Amniotic epithelial cell (primary cell): ENCODE measurements around the gene FNDC3A.
"Not testable (repeated sequence)": the region's sequence is repeated elsewhere in the genome, so short reads cannot be mapped to it uniquely, and the experiment has no call there.

ENCODE experiments used
- DNase-seq: peaks from one replicate; pipeline ENCODE4 v3.0.0-alpha.2; 2010; ENCODE audit warnings: low read depth

FNDC3A gene

DNA sequence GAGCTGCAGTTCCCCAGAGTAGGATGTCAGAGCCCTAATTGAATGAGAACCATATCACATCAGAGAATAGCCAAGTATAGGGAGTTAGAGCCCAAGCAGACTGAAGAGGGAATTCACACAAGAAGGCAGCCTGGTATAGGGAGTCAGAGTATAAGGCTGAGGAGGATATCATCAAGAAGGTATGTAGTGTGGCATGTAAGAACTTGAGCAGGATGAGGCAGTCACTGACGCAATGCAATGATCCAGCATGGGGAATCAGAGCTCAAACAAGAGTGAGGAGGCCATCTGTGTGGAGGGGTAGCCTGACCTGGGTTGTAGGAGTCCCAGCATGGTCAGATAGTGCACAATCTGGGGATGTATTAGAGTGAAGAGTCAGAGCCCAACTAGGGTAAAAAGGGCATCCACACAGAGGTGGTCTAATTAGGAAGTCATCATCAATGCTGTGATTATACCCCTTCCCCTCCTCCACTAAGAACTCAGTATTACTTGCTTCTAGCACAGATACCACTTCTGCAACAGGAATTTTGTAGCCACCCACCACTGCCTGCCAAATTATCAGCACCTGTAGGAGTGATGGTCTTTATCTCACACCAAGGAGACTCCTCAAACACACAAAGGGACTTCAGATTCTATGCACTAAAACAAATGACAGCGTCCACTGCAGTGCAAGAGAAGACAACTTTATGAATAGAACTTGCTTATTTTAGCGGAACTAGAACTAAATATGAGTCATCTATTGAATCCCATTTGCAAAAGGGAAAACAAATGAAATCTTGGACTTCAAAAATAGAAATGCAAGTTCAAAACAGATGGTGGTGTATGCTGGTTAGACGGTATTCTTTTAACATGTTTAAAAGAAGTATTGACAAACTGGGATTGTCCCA lies 107.2 kb downstream of the FNDC3A start:
- DNase-seq, result peak; percentile 94

DNA sequence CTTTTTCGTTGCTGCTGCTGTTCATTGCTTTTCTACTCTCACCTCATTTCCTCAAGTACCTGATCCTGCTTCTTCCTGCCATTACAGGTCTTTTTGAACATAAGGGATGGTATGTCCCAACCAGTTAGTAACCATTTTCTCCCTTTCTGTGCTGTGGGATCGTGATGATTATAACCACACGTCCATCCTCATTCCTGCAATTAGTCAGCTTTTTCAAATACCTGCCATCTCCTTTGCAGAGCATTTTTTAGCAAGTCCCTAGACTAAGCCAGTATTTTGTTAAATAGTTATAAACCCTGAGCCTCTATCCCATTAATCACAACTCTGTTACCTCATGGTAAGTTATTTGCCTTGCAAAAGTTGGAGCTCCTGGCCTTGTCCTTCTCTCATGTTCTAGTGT lies 109.2 kb downstream of the FNDC3A start:
- no peak for DNase-seq

DNA sequence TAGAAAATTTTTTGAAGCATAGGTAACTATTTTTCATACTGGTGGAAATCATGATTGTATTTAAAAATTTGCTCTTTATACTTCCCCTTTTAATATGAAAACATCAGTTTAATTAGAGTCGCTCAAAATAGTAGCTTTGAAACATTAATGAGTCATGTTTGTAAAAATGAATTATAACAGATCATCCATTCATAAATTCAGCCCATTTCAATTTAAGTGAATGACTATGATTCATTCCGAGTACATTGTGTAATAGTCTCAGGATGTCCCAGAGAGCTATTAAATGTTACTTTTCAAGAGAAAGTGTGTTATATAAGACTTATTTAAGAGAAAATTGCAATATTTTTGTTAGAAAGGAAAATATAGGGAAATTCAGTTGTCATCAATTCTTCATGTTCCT lies 111.0 kb downstream of the FNDC3A start:
- peak; percentile 63 for DNase-seq

DNA sequence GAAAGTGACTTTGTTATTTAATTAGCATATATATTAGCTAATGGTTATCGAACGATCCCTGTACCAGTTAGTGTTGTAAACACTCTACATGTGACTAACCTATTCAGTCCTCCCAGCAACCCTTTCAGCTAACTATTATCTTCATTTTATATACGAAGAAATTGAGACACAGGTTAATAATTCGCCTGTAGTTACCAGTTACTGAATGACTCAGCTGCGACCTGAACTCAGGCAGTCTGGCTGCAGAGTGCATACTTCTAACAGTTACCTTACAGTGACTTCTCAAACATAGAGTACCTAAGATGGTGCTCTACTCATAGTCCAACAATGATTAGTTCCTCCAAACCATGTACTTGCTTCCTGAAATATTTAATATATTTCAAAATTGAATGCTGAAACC lies 117.7 kb downstream of the FNDC3A start:
- DNase-seq, result no peak

DNA sequence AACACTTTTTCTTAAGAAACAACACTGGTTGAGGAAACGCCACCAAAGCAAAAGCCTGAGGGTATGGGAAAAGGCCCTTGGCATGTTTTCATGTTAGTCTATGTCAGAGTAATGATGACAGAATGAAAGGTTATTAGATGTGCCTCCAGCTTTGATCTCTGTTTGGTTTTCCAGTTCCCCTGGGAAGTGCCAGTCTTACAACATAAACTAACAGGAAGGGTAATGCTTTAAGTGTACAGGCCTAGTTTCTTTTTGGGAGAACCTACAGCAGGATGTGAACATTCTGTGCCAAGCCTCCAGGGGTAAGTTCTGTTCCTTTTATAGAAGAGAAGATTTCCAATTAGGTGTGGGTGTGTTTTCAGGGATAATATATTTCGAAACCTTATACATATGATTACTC lies 121.7 kb downstream of the FNDC3A start:
- peak; percentile 24 for DNase-seq

DNA sequence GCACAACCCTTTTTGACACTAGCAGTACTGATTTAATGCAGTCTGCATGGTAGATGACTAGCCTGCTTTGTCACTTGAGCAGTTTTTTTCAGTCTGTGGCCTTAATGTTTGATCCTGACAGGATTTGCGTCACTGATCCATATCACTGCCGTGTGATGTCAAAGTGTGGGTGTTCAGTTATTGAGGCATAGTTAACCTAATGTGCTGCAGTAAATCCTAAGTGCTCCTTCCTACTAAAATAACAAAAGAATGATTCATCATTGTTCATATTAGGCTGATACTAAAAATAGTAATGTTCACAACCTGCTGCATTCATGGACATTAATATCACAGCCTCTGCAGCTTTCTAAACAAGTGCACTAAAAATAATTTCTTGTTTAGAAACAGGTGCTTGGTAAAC lies 122.5 kb downstream of the FNDC3A start:
- peak; percentile 89 for DNase-seq

DNA sequence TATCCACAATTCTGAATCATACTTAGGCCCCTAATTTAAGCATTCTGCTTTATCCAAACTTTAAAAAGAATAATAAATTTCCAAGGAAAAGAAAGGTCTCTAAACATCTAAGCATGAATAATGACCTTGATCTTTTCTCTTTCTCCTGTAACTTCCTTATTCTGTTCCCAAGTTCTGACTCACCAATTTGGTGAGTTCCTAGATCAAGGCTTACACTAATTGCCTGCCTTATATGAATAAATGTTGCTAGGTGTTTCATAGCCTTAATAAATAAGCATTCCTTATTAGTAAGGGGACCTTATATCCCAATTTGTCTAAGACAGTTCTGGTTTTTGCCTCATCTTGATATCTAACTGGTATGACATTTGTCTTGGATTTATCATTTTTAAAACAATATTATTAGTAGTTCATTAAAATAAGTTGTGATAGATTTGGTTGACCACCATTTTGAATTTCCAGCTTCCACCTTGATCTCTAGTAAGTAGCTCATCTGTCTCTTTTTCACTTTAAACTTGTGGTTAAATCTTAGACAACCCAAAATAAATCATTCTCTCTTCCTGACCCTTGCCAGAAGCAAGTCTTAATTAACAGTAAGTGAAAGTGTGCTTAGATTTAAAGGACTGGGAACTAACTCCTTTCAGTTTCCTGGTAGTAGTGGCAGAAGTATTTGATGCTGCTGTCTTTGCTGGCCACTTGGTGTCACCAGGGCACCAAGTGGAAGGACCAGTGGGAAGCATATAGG lies 123.2 kb downstream of the FNDC3A start:
- peak; percentile 17 for DNase-seq

DNA sequence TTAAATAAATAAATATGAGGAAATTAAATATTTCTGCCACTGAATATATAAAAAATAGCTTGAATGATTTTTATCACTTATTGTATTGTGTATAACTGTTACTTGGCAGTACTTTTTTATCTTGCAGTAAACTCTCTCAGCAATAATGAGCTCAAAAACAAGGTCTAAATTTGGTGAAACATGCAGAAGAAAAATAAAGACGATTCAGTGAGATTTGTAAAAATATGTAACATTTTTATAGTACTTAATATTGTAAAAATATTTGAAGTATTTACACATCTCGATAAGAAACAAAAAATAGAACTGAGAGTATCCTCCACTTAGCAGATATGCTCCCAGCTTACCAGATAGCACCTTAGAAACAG lies 123.8 kb downstream of the FNDC3A start:
- DNase-seq, result no peak

DNA sequence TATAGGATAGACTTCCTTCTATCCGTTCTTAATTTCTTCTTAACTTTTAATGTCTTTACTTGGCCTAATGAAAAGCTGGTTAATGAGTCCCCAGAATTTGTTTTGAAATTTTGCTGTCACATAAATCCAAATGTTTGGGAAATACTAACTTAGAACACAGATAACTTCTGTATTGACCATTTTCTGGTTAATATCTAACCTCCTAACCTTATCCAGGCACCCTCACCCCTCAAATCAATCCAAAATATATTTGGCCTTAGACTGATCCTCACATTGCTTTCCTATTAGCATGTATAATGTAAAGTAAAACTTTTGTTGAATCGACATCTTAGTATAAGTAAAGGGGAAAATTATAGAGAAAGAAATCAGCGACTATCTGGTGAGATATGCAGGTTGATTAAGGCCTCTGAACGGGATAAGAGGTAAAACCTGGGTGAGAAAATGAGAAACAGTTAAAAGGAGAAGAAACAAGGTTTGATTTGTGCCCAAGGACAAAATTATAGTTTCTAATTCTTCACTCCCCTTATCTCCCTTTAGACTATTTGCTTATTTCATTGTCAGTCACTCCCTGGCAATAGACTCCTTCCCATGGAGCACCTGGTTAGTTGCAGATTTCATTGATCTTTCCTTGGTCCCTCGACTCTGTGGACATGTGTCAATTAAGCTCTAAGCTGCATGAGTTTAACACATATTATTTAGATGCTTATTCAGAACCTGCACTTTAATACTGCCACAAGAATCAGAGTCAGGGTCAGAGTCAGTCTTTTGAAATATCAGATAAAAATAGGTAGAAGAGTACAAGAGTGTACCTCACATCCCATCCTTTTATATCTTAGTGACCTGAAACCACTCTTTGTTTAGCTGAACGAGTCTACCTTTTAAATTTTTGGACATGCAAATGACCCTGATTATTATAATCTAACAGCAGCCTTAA lies 125.2 kb downstream of the FNDC3A start:
- DNase-seq, result no peak

DNA sequence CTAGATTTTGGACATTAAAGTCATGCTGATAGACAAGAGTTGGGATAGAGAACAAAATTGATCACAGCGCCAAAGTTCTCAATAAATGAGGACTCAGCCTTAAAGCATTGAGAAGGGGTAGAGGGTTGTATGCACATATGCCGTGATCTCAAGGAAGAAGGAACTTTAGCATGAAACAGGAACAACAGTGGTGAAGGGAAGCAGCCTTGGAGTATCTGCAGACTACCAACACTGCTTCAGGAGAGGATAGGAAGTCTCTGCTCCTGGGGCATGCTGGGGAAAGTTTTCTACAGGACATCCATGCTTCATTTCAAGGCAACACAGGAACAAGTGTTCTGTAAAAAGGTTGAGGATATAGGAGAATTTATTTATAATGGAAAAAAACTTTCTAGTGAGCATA lies 132.5 kb downstream of the FNDC3A start:
- DNase-seq, result no peak

DNA sequence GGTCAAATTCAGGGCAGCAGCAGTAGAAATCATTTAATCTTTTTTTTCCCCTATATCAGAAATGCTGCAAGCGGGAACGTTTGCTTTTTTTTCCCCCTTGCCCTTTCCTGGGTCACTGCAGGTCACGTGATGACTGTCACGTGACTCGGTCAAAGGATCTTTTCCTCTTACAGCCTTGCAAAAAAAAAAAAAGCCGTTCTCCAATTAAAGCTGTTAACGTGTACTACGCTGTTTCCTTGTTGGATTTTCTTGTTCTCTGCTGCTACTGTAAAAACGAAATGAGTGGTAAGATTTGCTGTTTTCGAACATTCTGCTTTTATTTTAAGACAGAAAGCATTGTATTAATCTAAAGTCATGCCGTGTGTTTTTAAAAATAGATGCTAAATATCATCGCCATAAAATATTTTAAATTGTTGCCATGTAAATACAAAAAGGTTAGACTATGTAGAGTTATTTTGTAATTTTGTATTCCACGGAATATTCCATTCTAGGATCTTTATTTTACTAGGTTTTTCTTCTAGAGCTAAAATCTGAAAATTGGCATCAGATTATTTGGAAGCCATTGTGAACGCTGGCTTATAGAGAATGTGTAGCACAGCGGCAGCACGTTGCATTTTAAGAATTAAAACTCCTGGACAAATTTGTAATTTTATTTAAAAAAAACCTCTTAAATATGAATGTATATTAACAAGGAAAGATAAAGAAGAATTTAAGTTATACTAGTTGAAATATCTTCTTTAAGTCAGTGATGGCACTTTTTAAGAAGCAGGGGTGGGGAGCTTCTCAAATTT lies 134.6 kb downstream of the FNDC3A start:
- DNase-seq, result peak; percentile 91

DNA sequence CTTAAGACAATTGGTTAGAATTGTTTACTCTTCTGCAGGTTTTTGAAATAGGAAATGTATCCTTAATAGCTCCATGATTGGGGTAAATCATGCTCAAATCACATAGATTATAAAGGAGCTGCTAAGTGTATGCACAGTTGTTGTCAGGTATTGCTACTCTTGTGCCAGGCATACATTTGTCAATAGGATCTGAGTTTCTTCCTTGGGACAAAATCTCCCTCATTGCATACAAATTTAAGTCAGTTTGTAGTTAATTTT lies 135.1 kb downstream of the FNDC3A start:
- no peak for DNase-seq

DNA sequence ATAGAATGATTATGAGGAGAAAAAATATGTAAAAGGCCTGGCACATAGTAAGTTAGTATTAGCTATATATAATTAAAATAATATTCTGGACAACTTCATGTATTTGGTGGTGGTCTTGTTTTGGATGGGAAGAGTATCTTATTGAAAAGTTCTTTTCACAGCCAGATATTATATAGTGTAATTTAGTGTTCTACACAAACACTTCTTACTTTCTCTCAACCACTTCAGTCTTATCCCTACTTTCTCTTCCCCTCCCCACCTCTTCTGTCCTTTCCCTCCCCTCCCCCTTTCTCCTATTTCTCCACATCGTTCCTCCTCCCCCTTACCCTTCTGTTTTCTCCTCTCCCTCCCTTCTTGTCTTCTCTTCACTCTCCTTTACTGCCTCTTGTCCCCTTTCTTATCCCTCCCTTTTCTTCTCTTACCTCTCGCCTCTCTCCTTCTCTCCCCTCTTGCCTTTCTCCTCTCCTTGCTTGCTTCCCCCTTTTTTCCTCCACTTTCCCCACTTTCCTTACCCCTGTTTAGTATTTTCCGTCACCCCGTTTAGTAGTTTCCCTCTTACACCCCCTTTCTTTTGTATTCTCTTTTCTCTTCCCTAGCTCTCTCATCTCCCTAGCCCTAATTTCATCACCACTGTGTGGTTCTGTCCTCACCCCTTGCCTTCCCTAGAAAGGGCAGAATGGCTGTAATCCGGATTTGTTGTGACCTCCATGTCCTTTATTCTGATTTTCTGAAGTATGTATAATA lies 137.2 kb downstream of the FNDC3A start:
- DNase-seq, result peak; percentile 24

DNA sequence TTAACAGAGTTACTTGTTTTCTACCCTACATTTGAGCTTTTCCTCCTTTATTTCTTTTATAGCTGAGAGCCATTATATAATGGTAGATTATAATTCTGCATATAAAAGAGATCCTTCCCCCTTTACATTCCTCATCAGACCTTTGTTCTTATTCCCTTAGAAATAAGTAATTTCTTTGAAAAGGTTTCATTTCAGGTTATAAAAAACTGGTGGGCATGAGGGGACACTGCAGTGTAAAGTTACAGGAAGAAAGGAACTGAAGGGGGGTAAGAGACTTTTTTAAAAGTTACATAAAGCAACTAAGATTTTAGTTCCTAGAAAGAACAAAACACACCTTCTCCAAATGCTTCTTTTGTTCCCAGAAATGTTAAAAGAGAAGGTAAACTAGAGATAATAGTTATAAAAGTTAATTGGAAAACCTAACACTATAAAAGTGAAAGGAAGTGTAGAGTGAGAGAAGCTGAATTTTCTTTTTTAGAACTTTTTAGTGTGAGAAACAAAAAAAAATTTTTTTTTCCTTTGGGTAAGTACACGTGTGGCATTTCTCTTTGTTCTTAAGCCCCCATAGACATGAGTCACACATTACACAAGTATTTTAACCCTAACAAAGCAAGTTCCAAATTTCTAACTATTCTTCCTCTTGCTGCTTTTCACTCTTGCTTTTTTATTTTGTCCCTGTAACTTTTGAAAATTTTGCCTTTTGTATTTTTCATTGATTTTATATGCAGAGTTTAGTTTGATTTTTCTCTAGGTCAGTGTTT lies 138.0 kb downstream of the FNDC3A start:
- DNase-seq, result peak; percentile 78

DNA sequence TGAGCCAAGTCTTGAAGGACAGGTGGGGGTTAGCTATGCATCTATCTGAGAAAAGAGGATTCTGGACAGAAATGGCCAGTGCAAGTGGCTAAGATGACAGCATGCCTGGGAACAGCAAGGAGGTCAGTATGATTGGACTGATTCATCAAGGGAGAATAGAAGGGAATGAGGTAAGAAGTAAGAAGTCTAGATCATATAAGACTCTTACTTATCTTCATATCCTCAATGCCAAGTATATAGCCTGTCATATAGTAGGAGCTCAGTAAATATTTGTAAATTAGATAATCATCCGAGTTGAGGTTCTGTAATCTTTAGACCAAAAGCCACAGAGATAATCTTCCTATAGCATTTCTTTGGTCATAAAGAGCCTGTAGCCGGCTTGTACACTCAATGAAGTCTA lies 141.2 kb downstream of the FNDC3A start:
- DNase-seq, result peak; percentile 24

DNA sequence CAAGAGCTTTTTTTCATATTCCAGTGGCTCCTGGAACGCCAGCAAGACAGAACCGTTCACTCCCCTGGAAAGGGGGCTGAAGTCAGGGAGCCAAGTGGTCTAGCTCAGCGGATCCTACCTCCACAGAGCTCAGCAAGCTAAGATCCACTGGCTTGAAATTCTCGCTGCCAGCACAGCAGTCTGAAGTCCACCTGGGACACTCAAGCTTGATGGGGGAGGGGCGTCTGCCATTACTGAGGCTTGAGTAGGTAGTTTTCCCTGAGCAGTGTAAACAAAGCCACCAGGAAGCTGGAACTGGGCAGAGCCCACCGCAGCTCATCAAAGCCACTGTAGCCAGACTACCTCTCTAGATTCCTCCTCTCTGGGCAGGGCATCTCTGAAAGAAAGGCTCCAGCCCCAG lies 142.7 kb downstream of the FNDC3A start:
- not testable (repeated sequence) for DNase-seq

DNA sequence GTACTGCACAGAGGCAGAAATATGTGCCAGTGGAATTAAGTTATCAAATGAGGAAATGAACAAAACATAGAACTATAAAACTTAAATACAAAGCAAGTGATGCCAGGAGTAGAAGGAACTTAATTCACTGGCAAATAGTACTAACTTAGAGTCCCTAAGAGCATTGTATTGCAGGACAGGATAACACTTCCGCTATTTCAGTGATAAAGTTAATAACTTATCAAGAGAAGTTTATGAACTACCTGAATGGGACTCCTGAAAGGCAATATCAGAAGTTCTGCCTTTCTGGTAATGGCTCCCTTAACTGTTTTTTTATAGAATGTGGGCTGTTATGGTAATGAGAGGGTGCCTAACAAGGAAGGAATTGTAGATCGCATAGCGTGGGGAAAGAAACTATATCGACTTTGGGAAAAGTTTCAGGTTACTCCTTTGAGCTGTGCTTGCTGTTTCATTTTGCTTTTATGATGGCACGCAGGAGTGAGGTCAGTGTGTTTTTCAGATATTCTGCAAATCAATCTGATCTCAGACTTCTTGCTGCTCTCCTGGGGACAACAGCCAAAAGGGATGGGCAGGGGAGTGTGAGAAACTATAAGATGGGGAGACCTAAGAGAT lies 149.1 kb downstream of the FNDC3A start:
- DNase-seq, result no peak

DNA sequence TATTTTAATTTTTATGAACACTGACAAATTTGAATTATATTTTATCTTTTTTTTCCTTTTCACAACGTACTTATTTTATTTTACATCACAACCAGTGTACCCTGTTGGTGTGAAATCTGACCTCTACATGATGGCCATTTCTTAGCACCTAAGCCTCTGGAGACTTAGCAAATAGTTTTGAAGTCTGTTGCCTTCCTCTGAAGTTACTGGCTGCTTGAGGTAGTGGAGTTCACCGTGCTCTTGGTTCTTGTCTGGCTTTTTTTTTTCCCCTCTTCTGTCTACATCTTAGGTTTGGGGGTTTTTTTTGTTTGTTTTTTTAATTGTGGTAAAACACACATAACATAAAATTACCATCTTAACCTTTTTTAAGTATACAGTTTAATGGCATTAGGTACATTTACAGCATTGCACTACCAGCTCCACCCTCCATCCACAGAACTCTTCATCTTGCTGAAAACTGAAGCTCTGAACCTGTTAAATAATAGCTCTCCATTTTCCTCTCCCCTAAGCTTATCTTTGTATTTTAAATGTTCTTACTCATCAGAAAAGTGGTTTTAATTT lies 150.3 kb downstream of the FNDC3A start:
- DNase-seq, result no peak

DNA sequence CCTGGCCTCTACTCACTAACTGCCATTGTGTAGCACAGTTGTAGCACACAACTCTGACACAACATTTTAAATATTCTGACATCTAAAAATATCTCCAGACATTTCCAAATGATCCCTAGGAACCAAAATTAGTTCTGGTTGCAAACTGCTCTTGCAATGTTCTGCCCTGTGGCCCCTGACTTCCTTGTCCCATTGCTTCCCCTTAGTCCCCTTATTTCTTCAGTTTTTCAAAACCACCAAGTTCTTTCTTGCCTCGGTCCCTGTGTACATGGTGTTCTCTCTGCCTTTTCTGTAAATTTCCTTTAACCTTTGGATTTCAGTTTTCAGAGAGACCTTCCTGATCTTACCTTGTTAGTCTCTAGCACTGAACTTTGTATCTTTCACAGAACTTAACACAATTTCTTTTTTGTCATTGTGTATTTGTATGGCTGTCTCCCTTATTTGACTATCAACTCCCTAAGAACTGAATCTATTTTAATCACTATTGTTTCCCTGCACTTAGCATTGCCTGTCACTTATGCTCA lies 156.8 kb downstream of the FNDC3A start:
- no peak for DNase-seq
